HG03354 (cell line): ENCODE results near the gene STPG1.

Source experiments
- ATAC-seq: cut with Tn5 transposase; IDR thresholded peaks from one replicate; pipeline ENCODE4 v1.9.1; 2021; ENCODE audit warnings: mild to moderate bottlenecking; ENCODE audit not compliant: unreplicated experiment, poor library complexity, severe bottlenecking

The STPG1 gene

DNA sequence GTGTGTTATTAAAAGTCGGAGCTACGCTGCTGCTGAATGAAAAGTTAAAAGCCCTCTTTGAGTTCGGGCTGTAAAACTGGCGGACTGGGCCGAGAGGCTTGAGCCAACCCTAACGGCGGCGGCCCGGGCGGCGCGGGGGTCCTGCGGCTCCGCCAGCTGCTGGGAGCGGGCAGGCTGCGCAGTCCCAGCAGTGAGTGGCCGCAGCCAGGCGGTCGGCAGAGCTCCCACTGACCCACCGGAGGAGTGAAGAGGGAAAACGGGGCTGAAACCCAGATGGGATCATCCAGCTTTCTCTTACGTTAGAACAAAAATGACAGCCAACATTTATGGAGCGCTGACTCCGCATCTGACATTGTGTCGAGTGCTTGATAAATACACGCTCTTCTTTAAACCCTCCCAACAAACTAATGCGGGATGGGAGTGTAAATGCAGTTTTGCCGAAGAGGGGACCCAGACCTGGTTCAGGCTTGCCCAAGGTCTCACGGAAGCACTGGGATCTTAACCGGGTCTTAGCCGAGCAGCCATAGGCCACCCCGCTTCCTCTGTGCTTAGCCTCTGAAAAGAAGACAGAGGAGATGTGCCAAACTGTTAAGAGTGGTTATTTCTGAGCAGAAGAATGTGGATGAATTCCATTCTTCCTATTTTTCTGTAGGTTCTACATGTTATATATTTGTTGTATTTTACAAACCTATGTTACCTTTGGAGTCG, 91.0 kb downstream of the STPG1 start:
- no peak for ATAC-seq

DNA sequence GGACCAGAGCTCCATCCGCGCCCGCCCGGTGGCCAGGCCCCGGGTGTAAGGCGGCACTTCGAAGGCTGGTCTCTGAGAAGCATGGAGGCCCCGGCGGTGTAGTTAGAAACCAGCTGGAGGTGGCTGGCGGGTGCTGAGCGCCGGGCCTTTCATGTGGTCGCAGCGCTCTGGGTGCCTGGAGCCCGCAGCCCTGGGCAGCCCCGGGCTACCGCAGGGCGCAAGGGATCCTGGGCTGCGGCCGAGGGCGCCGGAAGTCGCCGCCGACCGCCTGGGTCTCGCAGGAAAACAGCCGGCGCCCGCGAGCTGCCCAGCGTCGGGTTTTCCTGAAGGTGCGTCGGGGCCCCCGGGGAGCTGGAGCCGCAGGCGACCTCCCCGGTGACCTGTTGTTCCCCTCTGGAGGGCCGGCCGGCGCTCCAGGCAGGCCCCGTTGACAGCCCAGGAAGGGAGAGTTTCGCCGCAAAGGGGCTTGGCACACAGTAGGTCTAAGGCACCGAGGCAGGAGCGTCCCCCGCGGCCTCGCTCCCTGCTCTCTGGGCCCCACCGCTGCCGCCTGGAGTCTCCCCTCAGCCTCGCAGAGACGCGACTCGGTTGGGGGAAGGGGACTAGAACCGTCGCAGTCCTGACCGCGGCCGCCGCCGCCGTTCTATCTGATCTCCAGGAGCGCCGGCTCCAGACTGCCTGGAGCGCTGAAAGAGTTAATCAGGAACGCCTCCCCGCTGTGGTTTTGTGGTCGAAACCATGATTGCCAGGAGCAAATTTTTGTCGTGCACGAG, 91.7 kb downstream of the STPG1 start:
- ATAC-seq, result peak; percentile 72

DNA sequence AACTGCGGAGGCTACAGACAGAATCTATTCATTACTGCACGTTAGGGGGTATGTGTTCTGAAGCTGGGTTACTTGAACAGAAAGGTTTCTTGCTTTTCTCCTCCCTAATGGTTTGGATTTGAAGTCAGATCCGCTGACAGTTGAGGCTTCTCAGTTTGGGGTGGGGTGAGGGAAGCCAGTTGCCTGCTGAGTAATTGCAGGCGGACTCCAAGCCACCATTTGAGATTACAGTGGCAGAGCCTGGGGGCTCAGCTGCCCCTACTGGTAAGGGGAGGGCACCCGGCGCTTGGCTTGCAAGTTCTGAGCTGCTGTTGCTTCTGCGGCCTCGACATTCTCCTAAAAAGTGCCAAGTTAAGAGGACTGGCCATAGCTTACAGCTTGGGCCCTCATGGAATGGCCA, 92.5 kb downstream of the STPG1 start:
- no peak for ATAC-seq

DNA sequence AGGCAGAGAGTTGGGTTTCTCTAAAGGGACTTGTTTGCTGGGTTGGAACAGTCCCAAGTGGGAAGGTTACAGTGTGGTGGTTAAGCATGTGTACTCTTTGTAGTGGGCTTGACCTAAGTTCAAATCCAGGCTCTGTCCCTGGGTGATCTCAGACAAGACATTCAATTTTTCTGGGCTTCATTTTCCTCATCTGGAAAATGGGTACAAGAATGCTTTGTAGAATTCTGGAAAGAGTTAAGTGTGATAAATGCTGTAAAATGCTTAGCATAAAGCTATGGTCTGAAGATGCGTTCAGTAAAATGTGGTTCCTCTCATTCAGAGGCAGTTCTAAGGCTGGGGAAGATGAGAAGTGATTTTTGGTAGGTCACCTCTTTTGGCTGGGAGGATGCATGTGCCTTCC, 93.6 kb downstream of the STPG1 start:
- ATAC-seq, result no peak

DNA sequence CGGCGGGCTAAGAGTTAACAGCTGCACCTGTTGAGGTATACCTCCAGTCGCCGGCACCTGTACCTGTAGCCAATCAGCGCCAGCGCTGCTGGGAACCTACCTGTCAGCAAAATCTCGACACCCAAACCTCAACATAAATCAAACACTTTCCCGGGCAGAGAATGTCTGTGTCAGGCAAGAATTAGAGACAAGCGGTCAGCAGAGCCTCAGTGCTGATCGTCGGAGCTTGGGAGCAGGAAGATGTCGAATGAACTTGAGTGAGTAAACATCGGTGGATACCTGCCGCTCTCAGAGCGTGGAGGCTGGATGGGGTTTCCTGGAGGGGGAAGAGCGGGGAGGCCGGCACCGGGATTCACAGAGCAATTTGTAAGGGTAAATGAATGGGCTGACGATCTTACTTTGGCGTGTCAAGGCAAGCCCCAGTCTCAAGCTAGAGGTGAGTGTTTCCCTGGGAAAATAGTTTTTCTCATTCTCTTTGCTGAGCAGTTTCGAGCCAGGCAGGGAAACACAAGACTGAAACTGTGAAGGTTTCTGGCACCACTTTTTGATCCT, 94.2 kb downstream of the STPG1 start, which contains the start of gene GRHL3:
GRHL3 (plus strand) TSS at position 46 of the 552 bp plus-strand sequence; CDS start at position 241, 195 bp downstream.
- no peak for ATAC-seq

DNA sequence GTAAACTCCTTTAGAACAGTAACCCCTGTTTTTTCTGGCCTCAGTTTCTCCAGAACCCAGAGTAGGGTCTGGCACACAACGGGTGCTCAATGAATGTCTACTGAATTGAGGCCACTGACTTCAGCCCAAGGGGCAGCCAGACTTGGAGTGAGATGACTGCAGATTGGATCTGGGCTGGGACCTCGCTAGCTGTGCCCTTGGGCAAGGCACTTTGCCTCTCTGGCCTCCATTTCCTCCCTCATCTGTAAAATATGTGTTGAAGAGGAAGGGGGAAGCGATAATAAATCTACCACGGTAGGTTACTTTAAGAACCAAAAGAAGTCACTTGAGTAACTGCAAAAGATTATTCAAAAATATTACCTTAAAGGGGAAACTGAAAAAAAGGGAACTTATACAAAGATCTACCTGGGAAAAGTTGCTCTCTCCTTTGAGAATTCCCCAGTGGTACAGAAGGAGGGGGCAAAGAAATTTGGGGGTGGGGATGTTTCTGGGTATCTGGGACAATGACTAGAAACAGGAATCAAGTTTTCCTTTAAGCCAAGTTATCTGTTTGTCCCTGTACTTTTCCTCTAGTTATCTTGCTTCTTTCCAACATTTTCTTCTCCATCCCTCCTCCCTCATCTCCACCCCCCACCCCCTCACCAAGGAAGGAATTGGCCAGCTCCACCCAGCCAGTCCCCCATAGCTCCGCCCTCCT, 94.8 kb downstream of the STPG1 start:
- no peak for ATAC-seq

DNA sequence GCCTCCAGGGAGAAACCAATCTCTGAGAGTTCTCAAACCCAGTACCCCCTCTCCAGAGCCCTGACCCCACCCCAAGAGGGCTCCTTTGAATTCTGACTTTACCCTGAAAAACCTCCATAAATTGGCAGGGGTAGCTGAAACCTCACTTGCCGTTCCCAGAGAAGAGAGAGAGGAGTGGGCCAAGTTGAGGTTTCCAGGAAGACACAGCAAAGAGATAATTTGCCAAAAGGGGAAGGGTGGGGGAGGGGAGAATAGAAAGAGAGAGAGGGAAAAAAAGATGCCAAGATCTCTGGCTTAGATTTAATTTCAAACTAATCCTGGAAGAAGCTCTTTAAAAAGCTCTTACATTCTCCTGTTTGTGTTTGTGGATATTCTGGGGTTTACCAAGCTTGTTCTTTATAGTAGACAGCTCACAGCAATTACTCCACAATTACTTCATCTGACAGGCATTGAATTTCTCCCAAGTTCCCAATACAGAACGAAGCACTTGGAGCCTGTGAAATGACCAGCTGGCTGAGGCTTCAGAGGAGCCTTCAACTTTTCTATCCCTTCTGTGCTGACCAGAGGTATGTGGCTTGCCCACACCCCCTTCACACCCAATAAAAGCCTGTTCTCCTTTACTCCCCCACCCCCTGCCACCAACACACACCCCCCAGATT, 95.5 kb downstream of the STPG1 start:
- no peak for ATAC-seq

DNA sequence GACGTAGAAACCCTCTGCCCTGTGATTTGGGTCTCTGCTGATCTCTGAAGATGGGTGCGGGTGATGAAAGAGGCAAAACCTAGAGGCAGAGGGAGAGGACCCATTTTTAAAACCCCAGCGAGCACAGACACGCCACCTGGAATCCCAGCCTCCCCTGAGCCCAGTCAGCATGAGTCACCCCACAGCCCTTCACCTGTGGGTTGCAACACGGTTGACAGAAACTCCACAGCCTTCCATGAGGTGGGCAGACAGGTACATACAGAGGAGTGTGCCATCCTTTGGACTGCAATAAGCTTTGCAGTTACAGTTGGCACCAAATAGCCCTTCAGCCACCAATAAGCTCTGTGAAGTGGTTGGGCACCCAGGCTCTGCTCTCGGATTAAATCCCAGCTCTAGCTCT, 96.5 kb downstream of the STPG1 start:
- ATAC-seq, result no peak

DNA sequence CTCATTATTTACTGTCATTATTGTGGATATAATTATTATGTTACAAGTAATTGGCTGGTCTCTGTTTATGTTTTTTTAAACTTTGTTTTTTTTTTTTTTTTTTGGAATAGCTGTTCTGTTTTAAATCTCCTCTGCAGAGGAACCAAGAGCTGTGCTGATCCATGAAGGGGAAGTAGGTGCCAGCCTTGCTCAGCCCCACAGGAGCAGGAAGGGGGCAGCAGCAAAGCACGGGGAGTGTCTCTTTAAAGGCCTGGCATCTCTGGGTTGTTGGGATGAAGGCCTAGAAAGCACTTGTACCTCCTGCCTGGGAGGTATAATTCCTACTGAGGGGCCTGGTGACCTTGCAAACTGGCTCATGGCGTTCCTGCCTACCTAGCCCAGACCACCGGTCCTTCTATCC, 96.9 kb downstream of the STPG1 start:
- no peak for ATAC-seq

DNA sequence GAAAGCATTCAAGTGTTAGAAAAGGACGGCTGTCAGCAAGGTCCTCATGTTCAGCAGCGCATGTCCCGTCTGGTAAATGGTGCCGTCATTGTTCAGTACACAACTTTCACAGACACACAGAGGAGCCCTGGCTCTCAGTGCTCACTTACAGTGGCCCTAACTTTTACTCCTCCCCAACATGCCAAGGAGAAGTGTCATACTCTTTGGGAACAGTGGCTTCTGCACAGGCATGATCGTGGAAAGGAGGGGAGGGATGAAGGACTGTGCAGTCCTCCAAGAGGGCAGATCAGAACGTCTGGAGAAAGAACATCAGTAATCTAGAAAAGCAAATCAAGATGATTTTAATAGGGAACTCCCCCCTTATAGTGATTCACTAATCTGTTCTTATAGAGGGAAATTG, 98.2 kb downstream of the STPG1 start:
- no peak for ATAC-seq

DNA sequence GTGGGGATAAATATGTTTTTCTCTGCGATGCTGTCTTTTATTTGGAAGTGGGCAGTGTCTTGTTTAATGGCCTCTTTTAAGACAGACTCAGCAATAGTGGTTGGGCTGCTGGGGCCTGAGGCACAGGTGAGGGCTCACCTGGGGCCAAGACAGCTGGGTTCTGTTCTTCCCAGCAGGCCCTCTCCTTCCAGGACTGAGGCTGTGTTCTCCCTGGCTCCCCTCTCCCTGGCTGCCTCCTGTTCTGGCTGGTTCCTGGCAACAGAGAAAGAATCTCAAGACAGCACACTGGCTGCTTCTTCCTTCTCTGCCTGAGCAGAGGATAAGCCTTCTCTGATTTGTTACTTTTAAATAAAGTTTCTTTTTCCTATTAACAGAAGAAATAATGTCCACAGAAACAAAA, 101.8 kb downstream of the STPG1 start:
- no peak for ATAC-seq

DNA sequence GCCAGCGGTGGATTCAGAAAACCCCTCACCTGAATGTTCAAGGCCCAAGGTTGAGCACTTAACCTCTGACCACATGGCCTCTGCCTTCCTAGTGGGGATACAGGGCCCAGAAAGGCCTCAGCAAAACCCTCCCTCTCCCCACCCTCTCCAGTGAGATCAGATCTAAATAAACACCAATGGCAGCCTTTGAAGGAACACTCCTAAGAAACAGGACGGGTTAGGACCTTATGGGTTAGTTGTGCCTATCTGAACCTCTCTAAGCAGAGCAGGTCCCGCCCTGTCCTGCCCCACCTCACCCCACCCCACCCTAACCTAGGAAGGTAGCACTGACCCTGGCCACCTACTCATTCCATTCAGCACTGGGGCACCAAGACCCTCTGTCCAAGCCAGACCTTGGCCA, 102.3 kb downstream of the STPG1 start:
- no peak for ATAC-seq

DNA sequence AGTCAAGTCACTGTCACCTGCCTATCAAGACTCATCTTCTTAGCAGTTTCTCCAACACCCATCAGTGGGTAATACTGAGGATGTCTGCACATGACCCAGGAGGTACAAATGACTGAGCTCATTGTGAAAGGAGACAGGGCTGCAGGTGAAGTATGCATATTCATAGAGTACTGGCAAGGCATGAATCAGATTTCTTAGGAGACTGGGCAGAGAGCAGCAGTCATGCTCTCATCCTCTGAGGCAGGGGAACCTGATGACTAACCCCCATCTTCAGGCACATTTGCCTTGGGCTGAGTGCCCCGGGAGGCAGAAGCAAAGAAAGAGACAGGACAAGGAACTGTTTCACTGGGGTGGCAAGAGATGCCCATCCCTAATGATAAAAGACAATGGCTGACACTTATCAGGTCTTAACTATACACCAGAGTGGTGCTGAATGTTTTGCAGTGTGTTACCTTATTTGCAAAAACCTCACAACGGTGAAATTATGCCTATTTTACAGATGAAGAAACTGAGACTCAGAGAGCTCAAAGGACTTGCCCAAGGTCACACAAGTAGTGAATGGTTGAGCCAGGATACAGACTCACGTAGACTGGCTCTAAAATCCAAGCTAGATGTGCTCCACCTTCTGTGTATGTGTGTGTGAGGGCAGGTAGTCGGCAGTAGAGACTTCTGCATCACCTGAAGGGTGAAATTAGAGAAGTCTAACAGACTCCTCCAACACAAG, 103.7 kb downstream of the STPG1 start:
- ATAC-seq, result no peak

DNA sequence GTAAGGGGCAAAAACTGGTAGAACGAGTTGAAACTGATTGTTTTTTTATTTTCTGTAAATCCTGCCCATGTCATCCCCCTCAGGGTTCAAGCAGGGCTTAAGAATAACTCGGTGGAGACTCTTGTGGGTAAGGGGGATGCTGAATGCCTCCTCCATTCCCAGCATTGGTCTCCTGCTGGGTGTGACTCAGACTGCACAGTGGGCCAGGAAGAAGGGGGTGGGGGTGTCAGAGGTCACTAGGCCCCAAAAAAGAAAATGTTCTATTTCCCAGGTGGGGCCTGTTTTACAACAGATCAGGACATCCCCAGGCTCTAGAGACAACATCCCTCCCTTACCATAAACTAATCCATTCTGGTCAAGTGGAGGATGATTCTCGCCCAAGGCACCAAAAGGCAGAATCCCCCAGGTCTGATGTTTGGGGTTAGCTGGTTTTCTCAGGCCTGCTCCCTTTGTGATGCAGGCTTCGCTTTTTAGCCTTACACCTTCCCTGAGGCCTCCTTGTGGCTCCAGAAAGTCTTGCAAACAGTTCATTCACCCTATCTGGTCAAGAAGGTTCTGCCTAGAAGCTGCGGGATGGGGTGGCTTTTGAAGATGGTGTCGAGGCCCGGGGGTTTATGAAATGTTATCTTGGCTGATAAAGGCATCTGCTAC, 105.1 kb downstream of the STPG1 start:
- ATAC-seq, result no peak
